Stimulated activated CD4-positive, alpha-beta T cell treated with anti-CD3 and anti-CD28 coated beads, Interleukin-12 subunit alpha, Interleukin-12 subunit beta, amount 100 ng/mL, for 48 hours (primary cell): ENCODE data around the gene MRPS33.
A peak's percentile ranks its signal among the peaks of the same experiment; 100 is the strongest.
"Not testable (repeated sequence)": the region's sequence is repeated elsewhere in the genome, so short reads cannot be mapped to it uniquely, and the experiment has no call there.

Source experiments
- DNase-seq, 3 donors: peaks; one replicate each; pipeline ENCODE4 v3.0.0-alpha.2; 2020; ENCODE audit warnings: low read depth in 2 of 3, low spot score in 1 of 3

The MRPS33 gene

DNA sequence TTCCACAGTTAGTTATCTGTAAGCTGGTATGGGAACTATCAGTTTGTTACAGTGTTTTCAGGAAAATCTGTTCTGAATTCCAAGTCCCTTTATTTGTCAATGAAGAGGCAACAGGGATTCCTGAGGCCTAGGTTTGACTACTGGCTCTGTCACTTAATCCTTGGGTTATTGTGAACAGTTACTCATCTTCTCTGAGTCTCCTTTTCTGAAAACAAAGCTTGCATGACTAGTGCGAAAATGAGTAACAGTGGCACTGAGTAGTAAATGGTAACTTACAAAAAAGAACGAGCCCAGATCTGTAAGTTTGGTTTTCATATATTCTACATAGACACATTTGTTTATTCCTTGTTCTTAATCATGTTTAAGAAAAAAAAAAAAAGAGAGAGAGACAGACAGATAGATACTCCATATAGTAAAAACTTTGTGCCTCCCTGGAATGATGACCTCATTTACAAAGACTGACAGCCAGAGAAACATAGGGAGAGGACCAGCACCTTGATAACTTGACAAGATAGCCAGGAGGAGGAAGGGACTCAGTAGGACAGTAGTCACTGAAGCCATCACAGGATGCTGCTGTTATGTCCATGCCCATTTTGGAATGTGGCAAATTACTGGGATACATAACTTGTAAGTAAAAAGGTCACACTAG lies 1.9 kb downstream of the MRPS33 start:
- peak in 1 of 3 donors; percentile 14 for DNase-seq

DNA sequence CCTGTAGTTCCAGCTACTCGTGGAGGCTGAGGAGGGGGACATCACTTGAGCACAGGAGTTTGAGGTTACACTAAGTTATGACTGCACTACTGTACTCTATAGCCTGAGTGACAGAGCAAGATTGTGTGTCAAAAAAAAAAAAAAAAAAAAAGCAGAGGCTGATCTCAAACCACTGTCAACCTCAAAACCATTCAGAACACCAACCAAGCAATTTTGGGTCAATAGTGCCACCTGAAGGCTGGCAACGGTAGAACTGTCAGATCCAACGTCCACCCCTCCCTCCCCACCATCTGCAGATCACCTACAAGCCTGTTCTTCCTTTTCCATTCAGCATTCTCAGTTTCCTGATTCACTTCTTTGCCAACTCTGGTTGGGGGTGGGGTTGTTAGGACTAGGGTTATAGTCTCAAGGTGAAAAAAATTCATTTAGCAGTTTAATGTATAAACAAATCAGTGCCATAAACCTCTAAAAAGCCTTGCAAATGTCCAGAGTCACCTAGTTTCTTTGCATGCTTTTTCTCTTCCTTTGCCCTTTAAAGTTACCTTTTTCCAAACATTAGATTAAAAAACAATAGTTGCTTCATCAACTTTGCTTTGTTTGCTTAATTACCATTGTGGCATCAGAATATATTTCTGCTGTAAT lies 2.6 kb downstream of the MRPS33 start:
- DNase-seq: peak; percentile 64 to 73 (median 72)

DNA sequence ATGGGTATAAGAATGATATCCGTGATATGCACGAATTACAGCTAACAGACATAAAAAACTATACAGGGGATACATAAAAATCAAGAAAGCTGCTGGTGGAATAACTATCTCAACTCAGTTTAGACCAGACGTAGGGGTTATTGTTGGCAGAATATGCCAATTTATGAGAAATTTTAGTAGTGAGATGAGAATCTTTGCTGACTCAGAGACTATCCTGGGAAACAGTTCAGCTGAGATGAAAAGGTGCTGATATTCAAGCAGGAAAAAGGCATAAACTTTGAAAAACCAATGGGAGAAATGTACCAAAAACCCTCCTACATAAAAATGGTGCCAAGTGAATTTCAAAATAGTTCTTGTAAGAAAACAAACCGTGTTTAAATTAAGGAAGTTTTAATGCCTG lies 3.3 kb downstream of the MRPS33 start:
- DNase-seq: no peak

DNA sequence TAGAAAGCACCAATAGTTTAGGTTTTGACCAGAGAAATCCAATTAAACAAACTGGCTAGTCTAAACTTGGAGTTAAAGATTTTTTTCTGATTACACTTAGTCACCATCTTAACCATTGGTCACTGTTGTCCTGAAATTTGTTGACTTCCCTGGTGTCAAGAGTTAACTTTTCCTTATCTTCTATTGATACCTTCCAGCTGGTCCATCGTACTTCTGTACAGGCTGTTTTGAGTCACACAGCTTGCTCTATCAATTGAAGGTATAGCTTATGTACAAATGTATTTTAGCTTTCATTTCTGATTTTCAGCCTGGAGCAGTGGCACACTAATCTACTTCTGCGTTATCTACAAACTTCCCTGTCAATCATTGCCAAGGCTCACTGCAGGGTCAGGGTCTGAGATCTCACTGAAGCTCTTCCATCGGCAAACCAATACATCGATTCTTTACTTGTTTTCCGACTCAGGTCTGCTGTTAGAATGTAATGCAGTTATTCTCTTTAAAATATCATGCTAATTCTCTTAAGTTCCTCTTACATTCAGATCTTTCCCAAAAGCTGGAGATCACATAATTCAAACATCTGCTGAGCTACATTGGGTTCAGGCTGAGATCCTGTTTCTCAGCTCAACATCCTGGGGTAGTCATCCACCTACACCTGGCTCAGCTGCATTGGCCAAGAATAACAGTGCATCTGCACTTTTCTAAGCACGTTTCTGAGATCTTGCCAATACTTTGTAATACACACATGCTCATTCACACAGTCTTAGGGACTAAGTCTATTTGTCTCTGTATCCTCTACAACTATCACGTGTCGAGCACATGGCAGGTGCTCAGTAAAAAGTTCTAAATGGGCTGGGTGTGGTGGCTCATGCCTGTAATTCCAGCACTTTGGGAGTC lies 11.3 kb downstream of the MRPS33 start:
- DNase-seq: no peak

DNA sequence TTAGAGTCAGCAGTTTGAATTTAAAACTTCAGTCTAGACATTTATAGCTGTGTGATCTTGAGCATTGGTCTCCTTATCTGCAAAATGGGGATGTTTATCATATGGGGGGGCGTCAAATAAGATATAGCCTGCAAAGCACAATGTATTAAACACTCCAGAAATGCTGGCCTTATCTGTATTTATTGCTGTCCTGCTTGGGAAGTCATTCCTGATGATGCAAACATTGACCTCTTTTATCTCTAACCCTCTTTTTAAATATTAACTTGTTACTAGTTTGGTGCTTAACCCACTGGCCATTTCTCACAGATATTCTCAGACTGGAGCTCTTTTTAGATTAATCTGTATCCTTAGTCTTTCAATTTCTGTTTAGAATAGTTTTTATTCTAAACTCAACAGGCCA lies 13.2 kb downstream of the MRPS33 start:
- DNase-seq: no peak

DNA sequence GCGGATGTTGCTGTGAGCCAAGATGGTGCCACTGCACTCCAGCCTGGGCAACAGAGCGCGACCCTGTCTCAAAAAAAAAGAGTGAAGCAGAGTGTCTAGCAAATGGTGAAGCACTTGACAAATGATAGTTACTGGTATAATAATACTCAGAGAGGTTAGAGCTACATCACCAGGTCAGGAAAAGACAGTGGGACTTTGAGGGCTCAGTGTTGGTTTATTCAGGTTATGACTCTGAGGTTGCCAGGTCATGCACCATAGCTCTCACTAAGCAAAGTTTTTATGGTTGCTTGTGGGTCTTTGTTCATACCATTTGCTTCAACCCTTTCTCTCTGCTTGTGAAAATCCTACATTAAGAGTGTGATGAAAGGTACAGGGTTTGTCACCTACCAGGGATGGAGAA lies 13.6 kb downstream of the MRPS33 start:
- no peak for DNase-seq

DNA sequence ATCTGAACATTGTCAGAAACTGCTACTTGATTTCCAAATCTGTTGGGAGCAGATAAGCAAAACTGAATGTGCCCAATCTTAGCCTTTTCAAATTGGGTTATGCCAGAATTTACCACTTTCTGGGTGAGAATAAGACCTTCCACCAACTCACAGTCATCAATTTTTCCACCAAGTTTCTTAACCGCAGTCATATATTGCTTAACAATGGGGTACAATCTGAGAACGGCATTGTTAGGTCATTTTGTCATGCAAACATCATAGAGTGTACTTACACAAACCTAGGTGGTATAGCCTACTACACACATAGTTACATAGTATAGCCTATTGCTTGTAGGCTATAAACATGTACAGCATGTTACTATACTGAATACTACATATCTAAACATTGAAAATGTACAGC lies 16.0 kb downstream of the MRPS33 start:
- no peak for DNase-seq

DNA sequence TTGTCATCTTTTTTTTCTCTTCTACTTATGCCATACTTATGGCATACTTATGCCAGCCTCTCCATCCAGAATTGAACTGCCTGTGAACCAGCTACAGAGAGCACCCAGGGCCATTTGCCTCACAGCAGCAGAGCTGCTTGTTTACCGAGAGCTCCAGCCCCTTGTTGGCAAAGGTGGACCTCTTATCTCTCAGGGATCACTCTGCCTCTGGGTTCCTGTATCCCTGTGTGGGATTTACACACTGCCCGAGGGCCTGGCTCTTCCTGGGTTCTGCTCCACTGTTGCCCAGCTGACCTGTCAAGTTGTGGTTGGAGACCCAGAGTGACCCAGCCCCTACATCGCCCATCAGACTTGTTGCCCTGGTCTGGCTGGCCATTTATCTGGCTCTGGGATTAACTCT lies 22.3 kb downstream of the MRPS33 start:
- no peak for DNase-seq

DNA sequence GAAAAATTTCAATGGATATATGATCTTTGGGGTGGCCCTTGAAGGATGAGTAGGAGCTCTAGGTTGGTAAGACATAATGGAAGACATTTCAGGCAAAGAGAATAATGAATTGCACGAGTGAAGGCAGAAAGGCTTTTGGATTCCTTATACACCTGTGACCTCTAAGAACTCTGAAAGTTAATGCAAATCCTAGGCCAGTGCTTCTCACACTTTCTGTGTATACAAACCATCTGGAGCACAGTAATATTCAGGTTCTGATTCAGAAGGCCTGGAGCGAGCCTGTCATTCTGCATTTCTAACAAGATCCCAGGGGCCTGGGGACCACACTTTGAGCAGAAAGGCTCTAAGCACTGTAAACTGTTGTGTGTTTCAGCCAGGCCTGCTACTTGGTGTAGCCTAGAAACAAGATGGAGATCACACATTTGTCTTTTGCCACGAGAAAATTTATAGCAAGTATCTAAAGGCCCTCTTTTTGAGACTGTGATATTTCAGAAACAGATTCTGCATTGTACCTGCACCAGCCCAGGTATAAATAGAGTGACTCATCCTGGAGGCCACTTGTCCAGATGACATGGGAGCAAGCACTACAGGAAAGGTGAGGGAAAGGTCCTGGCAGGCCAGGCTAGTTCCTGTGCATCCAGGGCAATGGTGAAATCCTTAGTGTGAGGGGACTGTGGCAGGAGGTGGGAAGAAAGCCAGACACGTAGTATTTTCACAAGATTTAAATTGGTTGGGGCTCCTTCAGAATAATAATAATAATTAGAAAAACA lies 24.4 kb downstream of the MRPS33 start:
- no peak for DNase-seq

DNA sequence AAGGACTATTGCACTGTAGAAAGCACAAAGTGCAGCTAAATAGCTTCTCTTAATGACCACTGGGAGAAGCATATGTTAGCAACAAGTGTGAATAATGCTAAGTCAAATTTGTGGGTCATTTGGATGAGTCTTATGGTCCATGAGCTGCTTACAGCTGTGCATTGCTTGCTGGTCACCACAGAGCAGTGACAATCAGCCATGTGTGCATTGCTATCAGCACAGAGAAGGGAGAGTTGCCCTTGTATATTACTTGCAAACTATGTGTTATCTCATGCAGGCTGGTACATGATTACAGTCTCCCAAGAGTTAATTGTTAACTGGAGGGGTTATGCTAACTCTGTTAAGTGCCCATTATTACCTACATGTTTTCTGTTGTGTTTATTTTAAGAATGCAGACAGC lies 25.7 kb downstream of the MRPS33 start:
- no peak for DNase-seq

DNA sequence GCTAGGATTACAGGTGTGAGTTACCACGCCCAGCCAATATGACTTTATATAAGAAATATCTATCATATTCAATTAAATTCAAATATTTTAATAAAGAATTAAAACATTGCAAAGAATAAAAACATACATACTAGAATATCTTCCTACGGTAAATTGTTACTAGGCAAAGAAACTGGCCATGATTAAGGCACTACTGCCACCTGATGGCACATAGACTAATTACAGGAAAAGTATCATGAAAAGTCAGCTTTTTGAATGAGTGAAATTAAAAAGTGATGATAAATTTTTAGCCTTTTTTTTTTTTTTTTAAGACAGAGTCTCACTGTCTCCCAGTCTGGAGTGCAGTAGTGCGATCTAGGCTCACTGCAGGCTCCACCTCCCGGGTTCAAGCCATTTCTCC lies 30.9 kb downstream of the MRPS33 start:
- DNase-seq: peak in 1 of 3 donors; percentile 20

DNA sequence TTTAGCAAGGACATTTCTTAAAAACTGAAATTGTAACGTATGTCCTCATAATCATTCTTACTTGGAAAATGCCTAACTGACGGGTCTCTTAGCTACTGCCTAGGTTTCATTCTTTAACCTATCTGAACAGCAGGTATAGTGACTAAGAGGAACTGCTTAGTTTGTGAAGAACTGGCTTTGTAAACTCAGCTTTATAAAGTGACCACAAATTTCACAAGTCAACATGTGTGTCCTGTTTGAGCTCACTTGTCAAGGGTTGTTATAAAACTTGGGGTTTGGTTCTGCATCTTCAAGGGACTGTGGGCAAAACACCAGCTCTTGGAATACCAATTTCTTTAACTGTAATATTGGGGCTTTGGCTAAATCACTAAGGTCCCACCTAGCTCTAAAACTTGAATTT lies 32.2 kb downstream of the MRPS33 start:
- no peak for DNase-seq

DNA sequence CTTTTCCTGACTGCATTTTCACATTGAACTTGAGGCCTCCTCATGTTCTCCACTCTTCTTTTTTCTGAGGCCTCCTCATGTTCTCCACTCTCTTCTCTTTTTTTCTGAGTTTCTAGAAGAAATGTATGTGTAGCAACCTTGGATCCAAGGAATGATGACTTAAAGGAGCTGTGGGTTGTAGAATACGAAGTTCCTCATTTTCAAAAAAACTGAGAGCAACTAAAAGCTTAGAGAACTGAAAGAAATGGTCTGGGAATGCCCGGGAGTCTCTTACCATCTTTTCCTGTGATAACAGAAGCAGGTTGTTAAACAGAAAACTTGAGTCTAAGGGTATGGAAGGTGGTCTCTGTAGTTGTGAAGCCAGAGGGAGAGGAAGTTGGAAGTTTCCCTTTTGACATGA lies 32.8 kb downstream of the MRPS33 start:
- no peak for DNase-seq

DNA sequence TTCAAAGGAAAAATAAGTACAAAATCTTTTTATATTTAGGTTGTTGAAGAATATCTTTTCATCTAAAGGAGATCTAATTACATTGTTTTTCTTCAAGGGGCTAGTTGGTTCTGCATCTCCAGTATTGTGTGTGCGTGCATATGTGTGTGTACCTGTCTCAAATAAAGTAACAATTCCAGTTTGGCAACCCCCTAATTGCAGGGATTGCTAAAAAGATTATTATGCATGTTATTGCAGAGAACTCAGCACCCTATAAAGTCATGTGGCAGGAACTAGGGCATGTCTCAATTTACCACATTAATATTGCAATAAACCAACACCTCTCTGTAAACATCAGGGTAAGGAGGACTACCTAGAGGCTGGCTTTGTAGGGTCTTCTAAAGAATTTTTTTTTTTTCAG lies 37.0 kb downstream of the MRPS33 start:
- DNase-seq: no peak

DNA sequence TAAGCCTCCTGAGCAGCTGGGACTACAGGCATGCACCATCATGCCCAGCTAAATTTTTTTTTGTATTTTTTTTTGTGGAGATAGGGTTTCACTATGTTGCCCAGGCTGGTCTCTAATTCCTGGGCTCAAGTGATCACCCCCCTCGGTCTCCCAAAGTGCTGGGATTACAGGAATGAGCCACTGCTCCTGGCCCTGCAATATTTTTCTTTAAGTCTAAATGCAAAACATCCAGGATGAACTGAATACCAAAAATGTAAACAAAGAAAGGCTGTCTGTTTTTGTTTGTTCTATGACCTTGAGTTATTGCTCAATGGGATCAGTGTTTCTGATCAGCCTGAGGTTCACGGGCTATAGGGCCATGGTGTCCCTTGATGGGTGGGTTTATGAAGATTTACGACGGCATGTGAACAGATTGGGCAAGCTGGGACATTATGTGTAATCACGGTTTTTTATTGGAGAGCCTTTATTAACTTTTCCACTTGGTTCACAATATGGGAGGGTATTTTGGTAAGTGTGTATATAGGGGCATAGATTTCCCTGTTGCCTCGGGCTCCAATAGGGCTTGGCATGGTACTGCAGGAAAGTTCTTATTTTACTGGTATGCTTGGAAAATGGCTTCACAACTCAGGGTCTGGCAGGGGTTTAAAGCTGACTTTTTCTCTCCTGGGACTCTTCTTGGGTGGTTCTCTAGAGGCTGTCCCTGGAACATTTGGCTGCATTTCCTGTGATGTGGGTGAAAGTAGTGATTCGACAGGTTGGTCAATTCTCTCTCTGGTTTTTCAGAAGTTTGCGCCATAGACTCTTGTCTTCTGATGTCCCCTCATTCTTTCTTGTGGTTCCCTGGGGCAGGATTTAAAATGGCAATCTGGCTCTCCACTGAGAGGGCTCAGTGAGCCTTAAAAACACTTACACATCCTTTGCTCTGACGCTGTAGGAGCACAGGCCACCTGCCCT lies 41.6 kb downstream of the MRPS33 start:
- no peak for DNase-seq

DNA sequence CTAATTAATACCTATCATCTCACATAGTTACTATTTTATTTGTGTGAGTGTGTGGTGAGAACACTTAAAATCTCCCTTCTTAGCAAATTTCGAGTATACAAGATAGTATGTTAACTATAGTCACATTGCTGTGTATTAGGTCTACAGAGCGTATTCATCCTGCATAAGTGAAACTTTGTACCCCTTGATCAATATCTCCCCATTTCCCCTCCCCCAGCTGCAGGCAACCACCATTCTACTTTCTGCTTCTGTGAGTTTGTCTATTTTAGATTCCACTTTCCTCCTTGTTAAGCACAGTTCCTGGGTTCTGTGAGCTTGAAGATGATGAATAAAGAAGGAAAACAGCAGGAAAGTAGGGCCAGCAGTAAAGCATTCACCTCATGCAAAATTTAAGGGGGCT lies 42.4 kb downstream of the MRPS33 start:
- no peak for DNase-seq

DNA sequence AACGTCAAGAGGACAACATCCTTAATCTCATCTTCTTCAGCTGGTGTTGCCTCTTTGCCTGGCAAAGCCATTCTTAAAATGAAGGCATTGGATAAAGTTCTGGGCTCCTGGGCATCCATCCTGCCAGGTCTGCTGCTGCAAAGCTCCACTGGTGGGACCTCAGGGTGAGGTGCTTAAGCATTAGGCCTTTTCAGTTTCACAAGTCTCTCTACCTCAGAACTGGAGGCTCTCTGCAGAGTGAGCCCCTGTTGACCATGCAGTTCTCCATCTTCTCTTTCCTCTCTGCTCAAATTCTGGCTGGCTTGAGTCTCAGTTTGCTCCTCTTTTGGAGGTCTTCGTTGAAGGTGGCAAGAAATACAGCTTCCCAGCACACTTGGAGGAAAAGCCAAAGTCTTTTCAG lies 47.3 kb downstream of the MRPS33 start:
- DNase-seq: no peak

DNA sequence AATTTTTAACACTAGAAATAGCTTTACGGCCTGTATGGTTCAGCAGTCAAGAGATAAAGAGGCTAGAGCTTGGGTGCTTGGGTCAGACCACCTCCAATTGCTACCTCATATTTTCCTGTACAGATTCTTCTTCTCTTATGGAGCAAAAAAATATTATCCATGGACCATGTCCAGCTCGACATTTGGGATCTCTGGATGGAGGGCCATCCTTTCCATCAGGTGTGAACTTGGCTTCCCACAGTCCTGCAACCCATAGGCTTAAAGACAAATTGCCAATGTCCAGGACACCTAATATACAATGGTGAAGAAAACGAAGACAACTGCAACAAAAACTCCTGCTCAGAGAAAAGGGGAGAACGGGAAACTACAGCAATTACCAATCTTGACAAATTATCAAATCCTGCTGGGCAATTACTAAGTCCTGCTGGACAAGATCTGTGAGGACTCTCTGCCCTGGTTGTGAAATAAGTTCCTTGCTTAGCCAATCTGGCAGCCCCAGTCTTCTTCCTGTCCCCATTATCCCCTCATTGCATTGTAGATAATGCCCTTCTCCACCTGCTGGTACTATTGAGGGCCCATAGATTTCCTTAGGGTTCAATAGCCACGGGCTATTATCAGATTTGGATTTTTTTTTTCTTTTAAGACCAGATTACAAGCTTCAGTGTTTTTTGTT lies 48.1 kb downstream of the MRPS33 start:
- no peak for DNase-seq

DNA sequence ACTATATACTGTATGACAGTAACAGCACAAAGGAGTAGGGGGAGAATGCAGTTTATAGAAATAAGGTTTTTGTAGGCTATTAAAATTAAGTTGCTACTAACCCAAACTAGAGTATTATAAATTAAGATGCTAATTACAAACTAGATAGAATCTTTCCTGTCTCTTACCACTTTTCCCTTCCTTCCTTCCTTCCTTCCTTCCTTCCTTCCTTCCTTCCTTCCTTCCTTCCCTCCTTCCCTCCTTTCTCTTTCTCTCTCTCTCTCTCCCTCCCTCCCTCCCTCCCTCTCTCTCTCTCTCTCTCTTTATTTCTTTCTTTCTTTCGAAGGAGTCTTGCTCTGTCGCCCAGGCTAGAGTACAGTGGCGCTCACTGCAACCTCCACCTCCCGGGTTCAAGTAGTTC lies 53.6 kb downstream of the MRPS33 start:
- DNase-seq: no peak

DNA sequence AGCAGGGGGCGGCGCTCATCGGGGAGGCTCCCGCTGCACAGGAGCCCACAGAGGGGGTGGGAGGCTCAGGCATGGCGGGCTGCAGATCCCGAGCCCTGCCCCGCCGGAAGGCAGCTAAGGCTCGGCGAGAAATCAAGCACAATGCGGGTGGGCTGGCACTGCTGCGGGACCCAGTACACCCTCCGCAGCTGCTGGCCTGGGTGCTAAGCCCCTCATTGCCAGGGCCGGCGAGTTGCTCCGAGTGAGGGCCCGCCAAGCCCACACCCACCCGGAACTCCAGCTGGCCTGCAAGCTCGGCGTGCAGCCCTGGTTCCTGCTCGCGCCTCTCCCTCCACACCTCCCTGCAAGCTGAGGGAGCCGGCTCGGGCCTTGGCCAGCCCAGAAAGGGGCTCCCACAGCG lies 57.8 kb downstream of the MRPS33 start:
- not testable (repeated sequence) for DNase-seq
